ENCODE data around the gene FGFR1OP2. TPM values are rescaled to one million over a fixed set of nuclear protein-coding genes. Genes with fewer than 3 reads are reported as not detected.

The FGFR1OP2 gene
- total and polyA plus RNA-seq, 8 donors: 9.3 to 23.3 (median 11.6) TPM

- Histone ChIP-seq H3K27me3 (no peaks in the 10 kb centered on the region), H3K4me1 (peaks cover 16 to 26% (median 16%) of the 10 kb centered on the region in 3 donors), H3K27ac (peak overlapping the region in 3 of 4 donors; percentile 72 to 97 (median 90)), H3K36me3 (no peaks in the 10 kb centered on the region), H3K4me3 (no peak overlapping the region), H3K9me3 (no peaks in the 10 kb centered on the region)
- ATAC-seq: peak in 2 of 4 donors; percentile 7 to 15
- 4 to 5% methylated on average over 2 of the region's 2 CpGs for WGBS, 2 donors
- DNase-seq: no peak
- intact Hi-C loops (cut with DNase I): loop anchor here in 2 of 3 donors (5.0 to 10.0 kb wide), 2 partner anchors 289 to 297 kb away; no protein-coding TSS in a partner anchor
- peak in 1 of 4 donors; percentile 17 for TF ChIP-seq CTCF (IDR thresholded peaks at IDR 0.05)
- peak; percentile 76 for FAIRE-seq
Measured at GRCh38 chr12:27015730-27016076, 77.4 kb downstream of the FGFR1OP2 start.

Other genes starting within 250 kb of the FGFR1OP2 start
- 10 to 100 TPM; 19.9 to 51.8 (median 29.3) TPM for gene ITPR2, start 105.3 kb upstream of the FGFR1OP2 start, total RNA-seq
- 1 to 10 TPM; 3.3 TPM for gene ITPR2, start 105.3 kb upstream of the FGFR1OP2 start, polyA plus RNA-seq
- 10 to 100 TPM in 4 of 6 donors, 1 to 10 TPM in 2; 7.4 to 12.4 (median 11.0) TPM for gene INTS13, start 489 bp upstream of the FGFR1OP2 start, total RNA-seq
- gene INTS13, start 489 bp upstream of the FGFR1OP2 start, polyA plus RNA-seq: 10 to 100 TPM; 10.9 to 13.8 TPM
- gene TM7SF3, start 75.9 kb downstream of the FGFR1OP2 start, total RNA-seq: 10 to 100 TPM; 36.9 to 67.6 (median 54.4) TPM
- 10 to 100 TPM; 16.8 to 50.0 TPM for gene TM7SF3, start 75.9 kb downstream of the FGFR1OP2 start, polyA plus RNA-seq
- gene MED21, start 84.1 kb downstream of the FGFR1OP2 start, total RNA-seq: 10 to 100 TPM; 13.0 to 24.6 (median 18.0) TPM
- 10 to 100 TPM; 12.0 to 18.9 TPM for gene MED21, start 84.1 kb downstream of the FGFR1OP2 start, polyA plus RNA-seq
- gene C12orf71, start 144.1 kb downstream of the FGFR1OP2 start, total RNA-seq: not detected
- gene C12orf71, start 144.1 kb downstream of the FGFR1OP2 start, polyA plus RNA-seq: not detected

Data from pancreas (tissue), 10 donors.